VCaP (cell line): Measurements from ENCODE around the gene CEACAM21.

Experiments
- H3K27ac ChIP-seq: fragments of 450-650 bp; 2 replicates; pipeline ENCODE4 v1.5.1; 2017
- TF ChIP-seq, protein P1 (sequence below): fragments of 450-650 bp; conservative IDR thresholded peaks from 2 replicates; pipeline ENCODE4 v1.5.1; 2017; ENCODE audit warnings: mild to moderate bottlenecking, moderate library complexity

Gene CEACAM21

DNA sequence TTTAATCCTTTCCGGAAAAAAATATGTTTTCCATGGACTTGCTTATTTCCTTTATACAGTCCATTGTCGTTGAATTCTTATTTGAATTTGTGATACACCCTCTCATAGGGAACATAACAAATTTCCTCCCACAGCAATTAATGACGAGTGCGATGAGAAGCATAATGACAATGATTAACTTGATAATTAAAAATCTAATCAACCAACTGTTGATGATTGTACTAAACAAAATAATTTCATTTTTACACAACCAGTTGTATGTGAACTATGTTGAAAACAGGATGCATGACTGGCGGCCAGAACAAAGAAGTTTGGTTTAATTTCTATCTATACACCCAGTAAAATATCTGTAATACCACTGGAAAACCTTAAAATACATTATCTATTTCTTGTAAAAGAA lies 26.1 kb upstream of the CEACAM21 start:
- TF ChIP-seq, protein P1, sequence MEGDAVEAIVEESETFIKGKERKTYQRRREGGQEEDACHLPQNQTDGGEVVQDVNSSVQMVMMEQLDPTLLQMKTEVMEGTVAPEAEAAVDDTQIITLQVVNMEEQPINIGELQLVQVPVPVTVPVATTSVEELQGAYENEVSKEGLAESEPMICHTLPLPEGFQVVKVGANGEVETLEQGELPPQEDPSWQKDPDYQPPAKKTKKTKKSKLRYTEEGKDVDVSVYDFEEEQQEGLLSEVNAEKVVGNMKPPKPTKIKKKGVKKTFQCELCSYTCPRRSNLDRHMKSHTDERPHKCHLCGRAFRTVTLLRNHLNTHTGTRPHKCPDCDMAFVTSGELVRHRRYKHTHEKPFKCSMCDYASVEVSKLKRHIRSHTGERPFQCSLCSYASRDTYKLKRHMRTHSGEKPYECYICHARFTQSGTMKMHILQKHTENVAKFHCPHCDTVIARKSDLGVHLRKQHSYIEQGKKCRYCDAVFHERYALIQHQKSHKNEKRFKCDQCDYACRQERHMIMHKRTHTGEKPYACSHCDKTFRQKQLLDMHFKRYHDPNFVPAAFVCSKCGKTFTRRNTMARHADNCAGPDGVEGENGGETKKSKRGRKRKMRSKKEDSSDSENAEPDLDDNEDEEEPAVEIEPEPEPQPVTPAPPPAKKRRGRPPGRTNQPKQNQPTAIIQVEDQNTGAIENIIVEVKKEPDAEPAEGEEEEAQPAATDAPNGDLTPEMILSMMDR: no peak
- H3K27ac ChIP-seq: no peak overlapping the region

GRCh38 chr19:41551212-41551610 lies 24.8 kb upstream of the CEACAM21 start:
- H3K27ac ChIP-seq: no peak overlapping the region
- TF ChIP-seq, protein P1: no peak

DNA sequence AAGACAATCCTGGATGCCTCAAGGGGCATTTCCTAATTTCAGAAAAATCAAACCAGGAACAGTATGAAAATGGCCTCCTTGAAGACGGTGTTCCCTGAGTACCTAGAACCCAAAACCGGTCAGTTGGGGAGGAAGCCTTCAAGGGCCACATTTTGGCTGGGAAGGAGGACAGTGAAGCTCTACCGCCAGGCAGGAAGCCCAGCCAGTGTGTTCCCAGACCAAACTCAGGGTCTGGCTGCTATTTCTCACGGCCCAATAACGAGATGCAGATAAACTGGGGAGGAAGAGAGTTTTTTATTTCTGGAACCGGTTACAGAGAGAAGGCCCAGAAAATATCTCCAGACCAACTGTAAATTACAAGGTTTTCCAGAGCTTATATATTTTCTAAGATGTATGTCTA lies 24.3 kb upstream of the CEACAM21 start:
- H3K27ac ChIP-seq: no peak overlapping the region
- TF ChIP-seq, protein P1: no peak

DNA sequence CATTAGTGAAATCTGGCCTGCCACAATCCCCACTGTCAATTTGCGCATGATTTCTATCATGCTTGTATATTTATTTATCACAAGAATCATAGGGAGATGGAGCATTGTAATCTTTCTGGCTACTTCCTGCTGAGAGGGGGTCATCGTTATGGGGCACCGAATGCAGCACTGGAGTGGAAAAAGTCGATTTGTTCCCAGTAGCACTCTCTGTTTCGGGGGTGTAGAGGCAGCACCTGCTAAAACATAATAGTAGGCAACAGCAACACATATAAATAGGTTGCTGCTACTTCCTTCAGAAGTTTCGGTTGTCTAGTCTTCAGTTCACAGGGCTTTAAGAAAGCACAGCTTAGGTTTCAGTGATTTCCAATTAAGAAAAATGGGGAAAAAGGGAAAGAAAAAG lies 23.4 kb upstream of the CEACAM21 start:
- H3K27ac ChIP-seq: no peak overlapping the region
- TF ChIP-seq, protein P1: no peak

- H3K27ac ChIP-seq: no peak overlapping the region
- TF ChIP-seq, protein P1: no peak
These were observed 22.2 kb upstream of the CEACAM21 start for GRCh38 chr19:41553804-41554203.

- H3K27ac ChIP-seq: no peak overlapping the region
- TF ChIP-seq, protein P1: no peak
These were observed 21.1 kb upstream of the CEACAM21 start for GRCh38 chr19:41554907-41555306.

DNA sequence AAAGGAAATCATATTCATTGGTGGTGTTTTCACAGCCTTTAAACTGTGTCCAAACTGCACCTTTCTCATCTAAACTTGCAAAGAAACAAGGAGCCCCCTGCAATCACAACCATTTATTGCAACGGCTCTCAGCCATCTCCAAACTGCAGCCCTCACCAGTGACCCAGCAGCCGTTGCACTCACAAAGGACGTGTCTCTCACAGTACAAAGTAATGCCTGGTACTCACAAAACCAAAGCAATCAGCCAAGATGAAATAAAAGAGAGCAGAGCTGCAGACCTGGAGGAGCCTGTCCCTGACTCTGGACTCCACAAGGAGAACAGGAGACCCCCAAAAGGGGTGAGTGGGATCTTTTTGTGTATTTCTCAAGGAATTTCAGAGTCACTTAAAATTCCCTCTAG lies 20.2 kb upstream of the CEACAM21 start:
- no peak overlapping the region for H3K27ac ChIP-seq
- TF ChIP-seq, protein P1: no peak
